ENCODE measurements around the gene P2RY11. TPM values are rescaled to one million over a fixed set of nuclear protein-coding genes. Genes with fewer than 3 reads are reported as not detected.

Gene P2RY11
- total RNA-seq, 1 donor from 2014 or later: 19.3 TPM

GRCh38 chr19:10114651-10115391, 3.3 kb downstream of the P2RY11 start:
- peaks cover 10% of the 10 kb centered on the region for H3K4me1 Mint-ChIP-seq (ENCODE audit: low read depth, unreplicated experiment)
- no peaks in the 10 kb centered on the region for H3K27me3 Mint-ChIP-seq (ENCODE audit: low read depth, unreplicated experiment)
- Histone ChIP-seq H3K4me2 (ENCODE audit: low read length) (no peak overlapping the region), H3K79me2 (ENCODE audit: insufficient read depth, low read length) (peaks cover 39% of the 10 kb centered on the region), H3K27ac (ENCODE audit: low read depth, low read length) (no peak overlapping the region), H3K9me3 (ENCODE audit: insufficient read depth, low read depth, low read length) (no peaks in the 10 kb centered on the region), H3K4me1 (ENCODE audit: insufficient read depth, low read length) (peaks cover 11% of the 10 kb centered on the region), H2AFZ (ENCODE audit: low read depth, low read length) (no peak overlapping the region), H4K20me1 (ENCODE audit: insufficient read depth, low read length) (peaks cover 74% of the 10 kb centered on the region), H3K27me3 (ENCODE audit: insufficient read depth, low read length) (no peaks in the 10 kb centered on the region), H3K4me3 (ENCODE audit: insufficient read depth, low read depth, low read length) (no peak overlapping the region), H3K9ac (ENCODE audit: low read length) (no peak overlapping the region), H3K36me3 (ENCODE audit: insufficient read depth, low read length) (peaks cover 3% of the 10 kb centered on the region)
- H3K36me3 Mint-ChIP-seq (ENCODE audit: low read depth, unreplicated experiment): peaks cover 13% of the 10 kb centered on the region
- H3K9me3 Mint-ChIP-seq (ENCODE audit: unreplicated experiment): no peaks in the 10 kb centered on the region
- no peak overlapping the region for H3K27ac Mint-ChIP-seq (ENCODE audit: unreplicated experiment)
- no peak for DNase-seq (ENCODE audit: low read depth)
- no peak for FAIRE-seq
- TF ChIP-seq CTCF (IDR thresholded peaks at IDR 0.05; ENCODE audit: insufficient read depth, low read depth, low read length) (no peak), EZH2 (IDR thresholded peaks at IDR 0.05; ENCODE audit: insufficient read depth, low read length) (no peak)
- H3K4me3 Mint-ChIP-seq (ENCODE audit: unreplicated experiment): no peak overlapping the region

- H3K4me2 ChIP-seq (ENCODE audit: low read length): no peak overlapping the region
- Mint-ChIP-seq H3K9me3 (ENCODE audit: unreplicated experiment) (no peaks in the 10 kb centered on the region), H3K4me1 (ENCODE audit: low read depth, unreplicated experiment) (peaks cover 10% of the 10 kb centered on the region), H3K4me3 (ENCODE audit: unreplicated experiment) (no peak overlapping the region), H3K27me3 (ENCODE audit: low read depth, unreplicated experiment) (no peaks in the 10 kb centered on the region), H3K27ac (ENCODE audit: unreplicated experiment) (no peak overlapping the region), H3K36me3 (ENCODE audit: low read depth, unreplicated experiment) (peaks cover 13% of the 10 kb centered on the region)
- H3K4me1 ChIP-seq (ENCODE audit: insufficient read depth, low read length): peaks cover 13% of the 10 kb centered on the region
- no peak overlapping the region for H3K4me3 ChIP-seq (ENCODE audit: insufficient read depth, low read depth, low read length)
- TF ChIP-seq EZH2 (IDR thresholded peaks at IDR 0.05; ENCODE audit: insufficient read depth, low read length) (no peak), CTCF (IDR thresholded peaks at IDR 0.05; ENCODE audit: insufficient read depth, low read depth, low read length) (no peak)
- DNase-seq (ENCODE audit: low read depth) (no peak), FAIRE-seq (no peak)
- H3K27me3 ChIP-seq (ENCODE audit: insufficient read depth, low read length): no peaks in the 10 kb centered on the region
- H3K79me2 ChIP-seq (ENCODE audit: insufficient read depth, low read length): peaks cover 36% of the 10 kb centered on the region
- no peak overlapping the region for H3K27ac ChIP-seq (ENCODE audit: low read depth, low read length)
- no peak overlapping the region for H3K9ac ChIP-seq (ENCODE audit: low read length)
- H2AFZ ChIP-seq (ENCODE audit: low read depth, low read length): no peak overlapping the region
- no peaks in the 10 kb centered on the region for H3K9me3 ChIP-seq (ENCODE audit: insufficient read depth, low read depth, low read length)
- H3K36me3 ChIP-seq (ENCODE audit: insufficient read depth, low read length): peaks cover 3% of the 10 kb centered on the region
- H4K20me1 ChIP-seq (ENCODE audit: insufficient read depth, low read length): peaks cover 69% of the 10 kb centered on the region
Measured at GRCh38 chr19:10115392-10116084, 4.0 kb downstream of the P2RY11 start.

All from astrocyte (in vitro differentiated cells and primary cell).